Measurements from ENCODE around the gene EFCC1.

EFCC1 gene

DNA sequence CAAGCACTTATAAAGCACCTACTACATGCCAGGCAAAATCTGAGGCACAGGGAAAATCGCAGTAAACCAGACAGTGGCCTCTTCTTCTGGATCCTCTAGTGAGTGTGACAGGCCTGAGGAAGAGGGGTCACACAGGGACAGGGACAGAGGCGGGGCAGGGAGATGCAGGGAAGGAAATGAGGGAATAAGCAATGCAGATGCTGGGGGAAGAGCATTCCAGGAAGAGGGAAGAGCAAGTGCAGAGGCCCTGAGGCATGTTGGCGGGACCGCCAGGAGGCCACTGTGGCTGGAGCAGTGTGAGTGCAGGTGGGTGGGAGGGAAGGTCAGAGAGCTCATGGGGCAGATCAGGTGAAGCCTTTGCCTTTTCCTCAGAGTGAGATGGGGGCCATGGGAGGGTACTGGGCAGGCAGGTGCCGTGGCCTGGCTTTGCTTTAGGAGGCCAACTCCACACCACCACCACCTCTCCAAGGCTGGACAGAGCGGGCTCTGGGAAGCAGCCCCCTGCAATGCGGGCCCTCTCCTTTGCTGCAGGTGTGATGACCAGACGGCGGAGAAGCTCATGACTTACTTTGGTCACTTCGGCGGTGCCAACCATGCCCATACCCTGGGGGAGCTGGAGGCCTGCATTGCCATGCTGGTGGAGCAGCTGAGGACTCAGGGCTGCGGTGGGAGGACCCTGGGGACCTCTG lies 32.7 kb downstream of the EFCC1 start:
- no peak for DNase-seq

DNA sequence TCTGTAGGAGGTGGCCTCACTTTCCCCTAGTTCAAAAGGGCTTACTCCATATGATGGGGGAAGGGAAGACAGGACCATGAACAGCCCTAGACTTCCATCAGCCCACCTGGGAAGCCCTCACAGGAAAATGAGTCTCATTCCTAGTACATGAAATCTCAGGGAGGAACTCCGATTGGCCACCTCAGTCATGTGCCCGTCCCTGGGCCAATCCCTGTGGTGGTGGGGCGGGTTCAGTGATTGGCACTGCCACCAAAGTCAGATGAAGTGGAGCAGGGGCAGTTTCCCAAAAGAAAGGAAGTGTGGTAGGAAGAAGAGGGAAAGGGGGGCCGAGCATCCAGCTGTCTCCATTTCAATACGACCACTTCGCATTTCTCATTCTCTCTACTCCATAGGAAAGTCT lies 33.5 kb downstream of the EFCC1 start:
- DNase-seq = no peak

DNA sequence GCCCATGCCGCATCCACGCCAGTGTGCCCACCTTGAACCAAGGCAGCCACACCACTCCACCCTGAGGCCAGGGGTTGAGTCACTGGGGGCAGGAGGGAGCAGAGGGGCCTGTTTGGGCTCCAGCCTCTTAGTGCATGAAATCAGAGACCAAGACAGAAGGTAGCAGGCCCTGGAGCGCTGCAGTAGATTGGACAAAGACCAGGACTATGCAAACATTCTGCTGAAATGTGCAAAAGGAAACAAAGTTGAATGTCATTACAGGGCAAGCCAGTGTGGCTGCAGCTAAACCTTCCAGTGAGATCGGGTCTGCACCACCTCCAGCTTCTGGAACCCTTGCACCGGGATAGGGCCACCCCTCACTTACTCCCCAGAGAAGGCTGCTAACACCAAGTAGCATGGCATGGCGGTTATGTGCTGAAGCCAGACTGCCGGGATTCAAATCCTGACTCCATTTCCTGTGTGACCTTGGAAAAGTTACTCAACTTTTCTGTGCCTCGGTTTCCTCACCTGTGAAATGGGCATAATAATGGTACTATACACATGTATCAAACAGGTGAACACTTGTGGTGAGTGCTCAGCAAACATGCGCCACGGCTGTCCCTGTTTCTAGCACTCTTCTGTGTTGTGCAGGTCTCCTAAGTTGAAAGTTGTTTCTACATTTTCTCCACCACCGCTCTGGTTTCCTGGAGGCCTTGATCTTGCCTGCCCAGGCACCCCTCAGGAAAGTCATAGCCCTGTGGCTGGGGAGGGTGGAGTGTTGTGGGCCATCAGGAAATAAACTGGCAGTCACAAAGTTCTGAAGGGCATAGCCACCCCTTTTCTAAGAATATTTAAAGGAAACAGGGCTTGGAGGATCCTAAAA lies 34.5 kb downstream of the EFCC1 start:
- no peak for DNase-seq

DNA sequence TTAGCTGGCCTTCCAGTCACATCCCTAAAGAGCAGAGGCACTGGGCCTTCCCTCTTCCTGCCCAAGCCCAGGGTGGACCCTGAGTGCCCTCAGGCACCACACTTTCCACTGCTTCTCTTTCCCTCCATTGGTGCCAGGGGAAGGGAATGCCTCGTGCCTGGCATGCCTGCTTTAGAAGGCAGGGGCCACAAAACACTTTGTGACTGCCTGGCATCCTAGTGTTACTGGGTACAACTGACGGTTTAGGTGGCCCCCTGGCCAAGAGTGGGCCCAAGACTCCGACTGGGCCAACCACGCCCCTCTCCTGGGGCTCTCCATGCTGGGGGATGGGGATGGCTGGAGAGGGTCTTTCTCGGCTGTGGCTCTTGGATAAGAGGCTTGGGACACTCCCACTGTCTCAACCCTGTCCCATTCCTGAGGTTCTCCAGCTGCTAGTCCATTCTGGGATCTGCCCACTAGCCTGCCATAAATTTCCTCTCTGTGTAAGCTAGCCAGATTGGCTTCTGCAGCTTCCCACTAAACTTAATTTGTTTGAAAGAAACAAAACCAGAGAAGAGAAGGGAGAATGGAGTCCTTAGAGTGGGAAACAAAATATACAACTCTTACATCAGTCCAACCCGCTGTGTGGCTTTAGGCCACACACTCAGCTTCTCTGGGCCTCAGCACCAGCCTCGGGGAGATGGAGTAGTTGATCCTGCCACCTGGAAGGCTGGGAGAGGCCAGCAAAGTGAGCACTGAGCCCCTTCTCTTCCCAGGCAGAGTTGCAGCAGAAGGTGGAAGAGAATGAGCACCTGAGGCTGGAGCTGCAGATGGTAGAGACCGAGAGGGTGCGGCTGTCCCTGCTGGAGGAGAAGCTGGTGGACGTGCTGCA lies 35.4 kb downstream of the EFCC1 start:
- DNase-seq = no peak

DNA sequence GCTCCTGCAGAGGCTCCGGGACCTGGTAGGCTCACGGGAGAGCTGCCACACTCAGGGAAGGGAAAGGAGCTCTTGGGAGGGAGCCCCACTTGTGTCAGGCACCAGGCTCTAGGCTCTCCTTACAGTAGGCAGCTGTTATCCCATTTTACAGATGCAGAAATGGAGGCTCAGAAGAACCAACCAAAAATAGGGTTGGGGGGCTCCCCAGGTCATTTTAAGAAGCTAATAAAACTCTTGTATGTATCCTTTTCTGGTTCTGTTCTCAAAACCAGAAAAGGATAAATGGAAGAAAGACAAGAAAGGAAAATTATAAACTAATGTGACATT lies 36.0 kb downstream of the EFCC1 start:
- DNase-seq = no peak

DNA sequence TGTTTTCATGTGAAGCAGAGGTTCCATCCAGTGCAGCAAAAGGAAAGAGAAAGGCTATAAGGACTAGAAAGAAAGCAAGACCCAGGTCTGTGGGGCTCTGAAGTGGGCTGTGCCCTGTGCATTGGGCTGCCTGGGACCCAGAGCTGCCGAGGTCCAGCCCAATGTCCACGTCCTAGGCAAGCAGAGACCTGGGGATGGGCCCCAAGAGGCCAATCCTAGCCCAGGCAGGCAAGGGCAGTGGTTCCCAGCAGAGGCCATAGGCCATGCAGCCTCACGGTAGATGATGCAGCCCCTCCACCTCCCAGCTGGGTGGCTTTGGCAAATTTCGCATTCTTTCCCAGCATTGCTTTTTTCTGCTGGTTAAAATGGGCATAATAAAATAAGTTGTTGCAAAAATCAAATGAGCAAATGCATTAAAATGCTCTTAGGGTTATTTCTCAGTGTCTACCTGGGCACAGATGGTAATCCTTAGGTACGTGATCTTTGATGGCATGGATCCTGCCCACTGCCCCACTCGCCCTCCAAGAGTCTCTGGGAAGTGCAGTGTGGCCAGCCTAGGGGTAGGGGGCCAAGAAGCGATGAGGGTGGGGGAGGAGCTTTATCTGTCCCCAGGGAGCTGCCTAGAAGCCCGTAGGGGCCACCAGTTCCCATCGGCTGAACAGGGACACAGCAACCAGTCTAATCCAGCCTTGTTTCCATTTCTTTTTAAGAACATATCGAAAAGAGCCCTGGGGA lies 37.2 kb downstream of the EFCC1 start:
- no peak for DNase-seq

DNA sequence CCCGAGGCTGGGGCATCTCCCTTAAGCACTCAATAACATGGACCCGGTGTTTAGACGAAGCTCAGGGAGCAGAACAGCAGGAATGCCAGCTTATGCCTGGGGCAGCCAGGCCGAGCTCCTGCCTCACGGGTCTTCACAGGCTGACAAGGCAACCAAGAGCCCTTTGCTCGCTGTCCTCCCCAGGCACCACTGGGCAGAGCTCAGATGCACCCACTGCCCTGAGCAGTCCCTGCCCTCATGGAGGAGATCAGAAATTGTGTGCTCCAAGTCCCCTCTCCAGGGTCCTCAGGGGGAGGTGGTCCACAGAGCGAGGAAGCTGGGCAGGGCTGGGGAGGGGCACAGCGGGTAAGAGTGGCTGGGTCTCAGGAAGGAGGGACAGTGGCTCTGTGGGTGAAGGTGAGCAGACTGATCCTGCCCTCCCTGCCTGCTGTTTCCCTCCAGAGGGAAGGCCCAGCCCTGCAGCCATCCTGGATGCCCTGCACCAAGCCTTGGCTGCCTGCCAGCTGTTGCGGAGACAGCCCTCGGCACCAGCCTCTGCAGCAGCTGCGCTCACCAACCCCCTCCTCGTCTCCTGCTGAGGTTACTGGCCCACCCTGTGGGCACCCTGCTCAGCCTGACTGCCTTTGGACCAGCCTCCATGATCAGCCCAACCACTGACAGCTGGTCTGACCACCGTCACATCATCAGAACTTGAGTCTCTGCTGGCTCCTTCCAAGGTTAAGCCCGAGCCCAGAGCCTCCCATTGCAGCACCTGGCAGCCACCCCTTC lies 38.4 kb downstream of the EFCC1 start:
- DNase-seq = no peak

DNA sequence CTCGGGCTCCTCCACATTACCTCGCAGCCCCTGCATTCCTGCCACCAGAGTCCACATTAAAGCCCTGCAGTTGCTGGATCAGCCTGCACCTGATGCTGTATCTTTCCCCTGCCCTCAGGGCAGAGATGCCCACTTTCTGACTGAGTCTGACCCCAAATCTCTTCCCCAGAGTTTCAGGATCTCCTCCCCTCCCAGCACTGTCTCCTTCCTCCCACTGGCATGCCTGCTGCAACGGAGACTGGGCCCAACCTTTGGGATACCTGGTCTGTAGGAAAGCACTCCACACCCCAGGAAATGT lies 38.9 kb downstream of the EFCC1 start:
- no peak for DNase-seq

DNA sequence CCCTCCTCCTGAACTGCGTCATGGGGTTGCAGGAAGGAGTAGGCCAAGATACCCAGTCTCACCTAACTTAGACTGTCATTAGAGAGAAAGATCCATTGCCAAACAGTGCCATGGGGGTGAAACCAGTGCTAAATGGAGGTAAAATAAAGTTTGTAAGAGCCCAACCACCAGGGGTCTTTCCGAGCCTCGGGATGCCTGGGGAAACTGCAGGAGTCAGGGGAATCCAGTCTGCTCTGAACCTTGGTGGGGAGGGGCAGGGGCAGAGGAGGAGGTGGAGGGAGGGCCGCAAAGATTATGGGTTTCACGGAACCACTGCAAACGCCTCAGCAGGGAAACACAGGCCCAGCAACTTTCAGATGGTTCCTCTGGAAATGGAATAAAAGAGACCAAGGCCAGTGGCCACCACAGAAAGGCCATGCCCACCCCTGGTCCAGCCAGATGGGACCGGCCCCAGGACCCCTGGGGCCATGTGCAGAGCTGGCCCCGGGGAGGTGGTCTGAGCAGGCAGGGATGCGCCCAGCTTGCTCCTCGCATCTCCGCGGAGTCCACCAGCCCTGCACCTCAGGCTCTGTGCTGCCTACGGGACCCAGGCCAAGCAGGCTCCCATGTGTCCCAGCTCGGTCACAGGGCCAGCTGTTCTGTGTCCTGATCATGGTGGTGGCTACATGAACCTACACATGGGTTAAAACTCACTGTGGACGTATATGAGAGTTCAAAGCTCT lies 39.6 kb downstream of the EFCC1 start:
- no peak for DNase-seq

DNA sequence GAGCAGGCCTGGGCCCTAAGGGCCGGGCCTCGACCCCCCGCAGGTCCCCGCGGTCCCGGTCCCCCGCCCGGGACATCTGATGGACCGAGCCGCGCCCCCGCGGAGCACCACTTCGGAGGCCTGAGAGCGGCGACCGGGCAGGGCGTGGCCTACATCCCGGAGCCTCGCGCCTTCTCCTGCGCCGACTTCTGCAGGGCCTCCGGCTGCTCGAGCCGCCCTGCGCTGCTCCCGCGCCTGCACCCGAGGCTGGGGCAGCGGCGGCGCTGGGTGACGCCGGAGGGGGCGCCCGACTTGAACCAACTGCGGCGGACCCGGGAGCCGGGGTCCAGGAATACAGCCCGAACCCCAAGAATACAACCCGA lies 44.6 kb downstream of the EFCC1 start:
- DNase-seq = no peak

DNA sequence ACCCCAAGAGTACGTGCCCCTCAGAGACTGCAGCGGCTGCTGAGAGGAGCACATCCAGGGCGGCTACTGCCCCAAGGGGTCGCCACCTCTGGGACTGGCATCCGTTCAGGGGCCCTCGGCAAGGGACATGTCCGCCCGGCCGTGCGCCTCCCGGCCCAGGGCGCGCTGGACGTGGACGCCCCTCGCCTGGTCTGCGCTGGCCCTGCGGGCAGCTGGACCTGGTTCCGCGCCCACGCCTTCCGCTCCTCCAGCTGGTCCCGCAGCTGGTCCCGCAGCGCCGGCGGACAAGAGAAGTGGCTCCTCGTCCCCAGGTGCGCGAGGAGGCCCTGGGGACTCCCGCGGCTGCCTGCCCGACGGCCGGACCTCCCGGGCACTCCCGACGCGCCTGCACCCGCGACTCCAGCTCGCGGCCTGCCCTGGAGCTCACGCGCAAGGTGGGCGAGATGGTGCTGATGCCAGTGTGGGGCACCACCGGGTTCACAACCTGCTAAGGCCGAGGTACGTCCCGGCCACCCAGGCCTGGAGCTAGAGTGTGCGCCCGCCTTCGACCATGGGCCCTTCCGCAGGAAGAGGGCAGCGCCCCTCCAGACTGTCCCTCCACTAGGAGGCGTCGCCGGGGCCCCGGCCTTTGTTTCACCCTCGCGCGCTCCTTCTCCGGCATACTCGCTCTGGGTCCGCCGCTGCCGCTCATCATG lies 45.1 kb downstream of the EFCC1 start:
- DNase-seq = no peak

DNA sequence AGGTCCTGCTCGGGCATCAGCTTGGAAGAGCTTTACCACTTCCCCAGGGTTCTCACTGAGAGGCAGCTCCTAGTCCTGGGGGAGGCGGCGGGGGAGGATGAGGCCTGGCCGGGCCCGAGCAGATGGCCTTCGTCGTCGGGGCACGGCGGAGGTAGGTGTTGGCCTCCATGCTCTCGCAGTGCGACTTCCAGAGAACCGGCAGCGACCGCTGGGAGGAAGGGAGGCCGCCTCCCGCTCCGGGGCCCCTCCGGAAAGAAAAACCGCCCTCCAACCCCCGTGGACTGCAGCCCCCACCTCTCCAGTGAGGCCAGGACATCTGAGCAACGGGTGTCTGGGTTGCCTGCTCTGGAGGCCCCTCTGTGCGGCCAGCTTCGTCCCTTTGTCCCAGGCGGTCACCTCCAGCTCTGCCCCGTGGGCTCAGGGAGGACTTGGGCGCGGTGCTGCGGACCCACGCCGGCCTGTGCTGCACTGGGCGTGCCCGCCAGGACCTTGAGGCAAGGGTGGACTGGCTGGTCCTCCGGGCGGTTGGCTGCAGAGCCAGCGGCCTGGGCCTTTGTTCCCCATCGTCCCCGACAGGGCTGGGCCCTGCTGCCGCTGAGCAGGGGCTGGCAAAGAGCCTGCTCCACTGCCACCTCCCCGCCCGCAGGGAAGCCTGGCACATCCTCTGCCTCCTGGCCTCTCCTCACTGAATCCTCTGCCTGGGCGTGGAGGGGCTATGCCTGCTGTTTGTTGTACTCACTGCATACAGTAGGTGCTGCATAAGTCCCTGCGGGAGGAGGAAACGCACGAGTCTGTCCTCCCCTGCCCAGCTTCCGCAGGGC lies 45.8 kb downstream of the EFCC1 start:
- no peak for DNase-seq

DNA sequence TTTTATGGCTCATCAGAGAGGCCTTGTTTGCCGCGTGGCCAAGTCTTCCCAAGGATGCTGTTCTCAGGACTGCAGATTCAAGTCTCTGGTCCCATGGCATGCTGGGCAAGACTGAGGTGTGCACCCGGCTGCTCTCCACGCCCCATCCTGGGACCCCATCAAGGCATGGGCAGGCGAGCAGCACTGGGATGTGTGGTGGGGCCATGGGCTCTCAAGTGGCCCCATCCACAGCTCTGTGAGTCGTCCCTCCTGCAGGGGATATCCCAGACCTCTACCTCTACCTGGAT lies 46.4 kb downstream of the EFCC1 start:
- no peak for DNase-seq

DNA sequence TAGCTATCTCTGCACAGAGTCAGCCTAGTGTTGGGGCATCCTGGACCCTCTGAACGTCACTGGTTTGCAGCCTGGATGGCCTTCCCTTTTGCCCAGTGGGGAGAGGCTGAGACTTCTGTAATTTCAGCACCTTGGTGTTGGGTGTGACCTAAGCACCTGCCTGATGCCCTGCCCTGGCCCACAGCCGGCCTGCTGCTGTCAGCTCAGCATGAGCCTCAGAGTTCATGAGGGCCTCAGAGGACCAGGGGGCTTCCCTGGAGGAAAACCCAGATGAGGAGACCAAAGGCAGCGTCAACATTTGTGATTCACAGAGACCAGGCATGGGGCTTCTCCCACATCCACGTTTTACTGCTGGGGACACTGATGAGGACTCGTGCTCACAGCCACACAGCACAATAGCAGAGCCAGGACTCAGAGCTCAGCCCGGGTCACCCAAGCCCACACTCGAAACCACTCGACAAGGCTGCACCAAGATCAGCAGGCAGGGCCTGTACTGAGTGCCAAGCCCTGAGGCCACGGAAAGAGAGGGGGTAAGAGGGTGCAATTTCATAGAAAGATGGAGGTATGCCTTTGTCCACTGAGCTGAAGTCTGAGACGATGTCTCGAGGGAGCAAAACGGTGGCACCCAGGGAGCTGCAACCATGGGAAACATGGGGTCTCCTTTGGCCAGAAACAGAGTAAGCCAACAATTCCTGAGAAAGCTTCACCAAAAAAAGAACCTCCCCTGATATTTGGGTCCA lies 49.6 kb downstream of the EFCC1 start:
- no peak for DNase-seq

DNA sequence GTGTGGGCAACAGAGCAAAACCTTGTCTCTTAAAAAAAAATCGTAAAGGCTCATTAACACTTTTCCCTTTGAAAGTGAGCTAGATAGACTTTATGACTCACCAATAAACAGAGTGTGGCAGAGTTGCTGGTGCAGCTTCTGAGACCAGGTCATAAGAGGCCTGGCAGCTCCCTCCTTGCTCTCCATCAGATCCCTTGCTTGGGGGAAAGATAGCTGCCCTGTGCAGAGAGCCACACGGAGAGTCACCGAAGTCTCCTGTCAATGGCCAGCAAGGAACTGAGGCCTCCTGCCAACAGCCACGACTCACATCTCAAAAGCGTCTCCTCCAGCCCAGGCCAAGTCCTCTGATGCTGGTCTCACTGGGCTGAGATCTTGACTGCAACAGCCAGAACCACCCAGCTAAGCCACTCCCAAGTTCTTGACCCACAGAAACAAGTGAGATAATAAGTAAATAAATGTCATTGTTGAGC lies 50.8 kb downstream of the EFCC1 start:
- no peak for DNase-seq

DNA sequence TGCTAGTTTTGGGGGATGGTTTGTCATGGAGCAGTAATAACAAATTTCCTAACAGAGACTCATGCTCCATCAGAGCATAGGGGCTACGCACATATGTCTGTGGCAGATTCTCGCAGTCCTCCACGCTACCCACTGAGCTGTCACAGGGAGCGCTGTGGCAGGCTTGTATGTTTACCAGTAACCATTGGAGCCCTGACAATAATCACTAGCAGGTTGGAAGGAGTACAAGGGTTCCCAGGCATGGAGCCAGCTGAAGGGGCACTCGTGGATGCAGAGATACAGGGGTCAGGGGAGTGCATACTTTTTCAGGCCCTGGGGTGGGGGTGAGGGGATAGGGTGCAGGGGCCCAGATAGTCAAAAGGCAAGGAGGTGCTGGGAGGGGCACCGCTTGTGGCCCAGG lies 51.6 kb downstream of the EFCC1 start:
- no peak for DNase-seq

DNA sequence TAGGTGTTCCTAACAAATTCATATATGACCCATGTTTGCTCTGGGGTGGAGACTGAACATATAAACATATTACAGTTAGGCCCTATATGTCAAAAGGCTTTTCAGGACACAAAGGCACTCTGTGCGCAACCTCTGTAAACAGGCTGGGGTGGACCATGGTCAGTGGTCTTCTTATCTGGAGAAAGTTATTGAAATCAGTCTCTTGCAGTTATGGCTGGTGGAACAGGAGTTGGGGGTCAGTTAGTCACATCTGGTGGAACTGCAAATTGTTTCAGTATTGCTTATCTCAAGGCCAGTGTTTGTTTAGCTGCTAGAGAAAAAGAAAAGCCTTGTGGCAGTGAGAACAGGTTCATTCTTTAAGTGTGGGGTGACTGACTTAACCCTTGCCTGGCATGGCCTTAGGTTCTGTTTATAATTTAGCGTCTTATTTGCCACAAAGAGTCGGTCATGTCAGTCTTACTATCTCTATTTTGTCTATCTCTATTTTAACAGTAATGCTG lies 53.6 kb downstream of the EFCC1 start:
- DNase-seq = no peak

DNA sequence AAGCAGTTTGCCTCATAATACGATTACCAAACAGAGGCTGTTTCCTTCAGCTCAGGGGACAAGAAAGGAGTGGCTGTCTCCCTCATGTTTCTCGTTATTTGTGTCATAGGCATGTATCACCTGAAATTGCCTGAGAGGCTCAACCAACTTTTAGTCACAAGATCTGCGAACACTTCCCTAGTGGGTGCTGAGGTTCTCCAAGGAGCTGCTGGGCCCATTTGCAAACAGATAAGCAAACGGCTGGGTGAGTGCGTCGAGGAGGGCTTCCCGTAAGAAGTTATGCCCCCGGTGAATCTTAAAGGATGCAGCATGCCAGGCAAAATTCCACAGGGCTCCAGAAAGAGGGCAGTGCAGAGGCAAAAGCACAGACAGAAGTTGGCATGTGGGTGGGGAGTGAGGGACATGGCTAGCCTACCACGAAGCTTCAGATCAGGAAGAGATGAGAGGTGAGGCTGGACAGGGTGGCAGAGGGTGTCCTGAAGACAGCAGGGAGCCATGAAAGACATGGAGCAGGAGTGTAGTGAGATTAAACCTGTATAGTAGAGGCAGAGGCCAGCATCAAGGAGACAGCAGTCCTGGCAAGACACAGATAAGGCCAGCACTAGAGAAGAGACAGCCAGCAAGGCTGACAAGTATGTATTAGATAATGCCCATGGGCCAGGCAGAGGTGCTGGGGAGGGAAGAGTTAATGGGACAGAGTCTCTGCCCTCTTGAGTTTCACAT lies 55.5 kb downstream of the EFCC1 start:
- no peak for DNase-seq

DNA sequence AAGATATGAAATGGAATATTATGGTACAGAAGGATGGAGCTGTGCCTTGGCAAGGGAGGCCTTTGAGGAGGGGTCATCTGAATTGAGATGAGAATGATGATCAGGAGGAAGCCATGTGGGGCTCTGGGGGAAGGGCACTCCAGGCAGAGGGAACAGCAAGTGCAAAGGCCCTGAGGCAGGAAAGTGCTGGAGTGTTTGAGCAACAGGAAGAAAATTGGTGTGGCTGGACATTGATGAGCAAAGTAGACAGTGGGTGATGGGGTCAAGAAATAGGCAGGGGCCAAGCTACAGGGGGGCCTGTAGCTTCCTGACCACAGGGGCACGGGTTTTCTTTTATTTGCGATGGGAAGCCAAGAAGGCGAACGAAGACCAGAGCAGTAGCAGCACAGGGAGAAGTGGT lies 56.1 kb downstream of the EFCC1 start:
- DNase-seq = no peak

All from effector CD4-positive, alpha-beta T cell (primary cell).